Embryonic facial prominence (tissue), 1 donor: ENCODE results near the gene RREB1.

Experiments used
- DNase-seq: peaks from one replicate; pipeline ENCODE4 v3.0.0-alpha.2; 2016; ENCODE audit errors: extremely low spot score

Gene RREB1

DNA sequence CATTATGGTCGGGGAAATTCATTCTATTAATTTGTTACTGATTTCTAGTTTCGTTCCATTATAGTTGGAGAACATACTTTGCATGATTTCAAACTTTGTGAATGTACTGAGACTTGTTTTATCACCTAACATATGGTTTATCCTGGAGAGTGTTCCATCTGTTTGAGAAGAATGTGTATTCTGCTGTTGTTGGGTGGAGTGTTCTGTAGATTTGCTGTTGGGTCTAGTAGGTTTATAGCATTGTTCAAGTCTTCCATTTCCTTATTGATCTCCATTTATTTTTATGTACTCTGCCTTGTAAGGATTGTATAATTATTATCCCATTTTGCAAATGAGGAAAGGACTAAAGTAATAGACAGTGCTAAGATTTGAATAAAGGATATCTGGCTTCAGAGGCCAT, 85.4 kb downstream of the RREB1 start:
- DNase-seq, result no peak

- no peak for DNase-seq
Observed at GRCh38 chr6:7194657-7195056, 86.9 kb downstream of the RREB1 start.

DNA sequence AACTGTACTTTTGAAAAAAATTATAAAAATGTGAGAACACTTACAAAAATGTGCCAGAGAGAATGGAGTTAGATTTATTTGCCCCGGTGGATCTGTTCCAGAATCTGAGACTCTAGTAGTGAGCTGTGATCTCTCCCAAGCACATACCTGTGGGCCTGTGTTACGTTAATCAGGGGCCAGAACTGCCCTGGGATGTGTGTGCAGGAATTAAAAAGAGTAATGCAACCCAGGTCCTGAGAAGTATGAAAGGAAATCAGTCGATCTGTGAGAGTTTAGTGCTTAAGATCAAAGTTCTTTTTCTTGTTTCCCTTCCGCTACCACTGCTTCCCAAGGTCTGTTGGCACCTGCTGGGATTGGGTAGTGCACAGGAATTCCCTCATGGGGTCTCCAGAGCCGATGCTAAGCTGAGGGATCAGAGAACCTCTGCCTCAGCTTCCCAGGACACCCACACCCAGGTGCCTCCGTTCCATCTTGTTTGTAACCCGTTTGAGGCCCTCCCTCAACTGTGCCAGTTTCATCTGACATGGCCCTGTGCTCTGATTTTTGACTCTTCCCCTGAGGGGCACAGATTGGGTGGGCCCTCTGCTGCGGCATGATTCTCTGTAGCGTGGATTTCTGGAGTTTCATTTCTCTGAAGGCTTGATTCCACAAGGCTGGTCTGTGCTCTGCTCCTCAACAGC, 87.7 kb downstream of the RREB1 start:
- DNase-seq, result no peak

DNA sequence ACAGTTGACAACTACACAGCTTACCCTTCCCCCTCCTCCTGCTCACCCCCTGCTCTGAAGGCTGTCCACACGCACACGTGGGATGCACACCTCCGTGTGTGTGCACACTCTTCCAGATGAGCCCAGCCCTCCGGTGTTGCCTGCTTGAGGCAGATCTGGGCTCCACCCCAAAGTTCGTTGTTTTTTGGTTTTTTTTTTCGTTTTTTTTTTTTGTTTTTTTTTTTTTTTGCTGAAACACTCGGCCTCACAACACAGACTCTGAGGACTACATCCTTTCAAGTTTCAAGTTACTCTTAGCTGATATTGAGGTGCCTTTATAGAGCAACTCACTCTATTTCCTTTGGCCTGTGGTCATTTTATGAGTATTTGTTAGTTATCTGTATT, 88.2 kb downstream of the RREB1 start:
- DNase-seq, result no peak

- no peak for DNase-seq
Observed at GRCh38 chr6:7196685-7197283, 89.0 kb downstream of the RREB1 start.

DNA sequence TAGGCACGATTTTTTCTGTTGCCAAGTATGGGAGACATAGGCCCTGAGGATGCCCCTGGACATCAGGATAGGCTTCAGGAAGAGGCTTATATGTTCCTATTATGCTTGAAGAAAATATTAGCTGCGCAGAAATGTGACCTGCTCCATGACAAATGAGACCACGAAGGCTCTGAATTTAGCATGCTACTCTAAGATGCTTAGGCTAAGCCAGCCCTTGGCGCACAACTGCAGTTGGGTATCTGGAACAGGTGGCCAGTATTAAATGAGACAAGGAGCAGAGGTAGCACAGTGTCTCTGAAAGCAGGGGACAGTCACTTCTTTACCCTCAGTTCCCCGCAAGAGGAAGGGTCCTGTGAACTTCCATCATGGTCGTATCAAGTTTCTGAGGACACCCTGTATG, 90.0 kb downstream of the RREB1 start:
- DNase-seq, result no peak

- DNase-seq, result no peak
Observed at GRCh38 chr6:7198833-7199800, 91.4 kb downstream of the RREB1 start.

DNA sequence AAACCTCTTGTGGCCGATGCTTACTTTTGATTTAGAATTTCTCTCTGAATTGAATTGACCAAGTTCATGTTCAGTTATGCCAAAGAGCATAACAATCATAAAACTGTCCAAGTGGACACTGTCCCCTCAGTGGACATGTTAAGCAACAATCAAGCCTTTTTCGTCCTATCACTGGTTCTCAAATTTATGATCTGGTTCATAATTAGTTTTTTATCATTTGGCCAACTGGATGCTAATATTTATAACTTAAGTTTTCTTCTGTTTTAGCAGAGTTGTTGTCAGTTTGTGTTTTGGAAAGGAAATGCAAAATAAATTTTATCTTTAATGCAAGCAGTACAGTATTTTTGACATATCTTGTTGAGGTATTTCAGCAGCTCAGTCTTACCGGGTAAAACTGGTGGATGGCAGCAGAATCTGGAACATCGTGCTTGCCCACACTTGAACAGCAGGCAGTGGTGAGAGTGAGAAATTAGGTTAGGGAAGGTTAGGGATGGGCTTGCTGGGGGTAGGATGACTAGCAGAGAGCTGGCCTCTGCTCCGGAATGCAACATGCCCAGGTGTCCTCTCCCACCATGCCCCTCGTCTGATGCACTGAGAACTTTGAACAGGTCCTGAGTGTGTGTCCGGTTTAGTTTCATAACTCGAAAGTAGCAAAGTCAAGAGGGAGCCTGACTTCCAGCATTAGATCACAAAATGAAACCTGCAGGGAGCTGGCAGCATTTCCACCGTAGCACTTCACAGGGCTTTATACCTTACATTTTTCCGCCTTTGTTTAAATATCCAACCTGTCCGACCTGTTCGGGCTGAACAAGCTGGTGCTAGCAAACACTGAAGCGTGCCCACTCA, 93.1 kb downstream of the RREB1 start:
- DNase-seq, result peak; percentile 40

GRCh38 chr6:7201444-7201731, 93.6 kb downstream of the RREB1 start:
- DNase-seq, result no peak

- no peak for DNase-seq
Observed at GRCh38 chr6:7201732-7202541, 94.2 kb downstream of the RREB1 start.

GRCh38 chr6:7202950-7203349, 95.2 kb downstream of the RREB1 start:
- DNase-seq, result no peak

- no peak for DNase-seq
Observed at GRCh38 chr6:7203939-7204338, 96.2 kb downstream of the RREB1 start.

DNA sequence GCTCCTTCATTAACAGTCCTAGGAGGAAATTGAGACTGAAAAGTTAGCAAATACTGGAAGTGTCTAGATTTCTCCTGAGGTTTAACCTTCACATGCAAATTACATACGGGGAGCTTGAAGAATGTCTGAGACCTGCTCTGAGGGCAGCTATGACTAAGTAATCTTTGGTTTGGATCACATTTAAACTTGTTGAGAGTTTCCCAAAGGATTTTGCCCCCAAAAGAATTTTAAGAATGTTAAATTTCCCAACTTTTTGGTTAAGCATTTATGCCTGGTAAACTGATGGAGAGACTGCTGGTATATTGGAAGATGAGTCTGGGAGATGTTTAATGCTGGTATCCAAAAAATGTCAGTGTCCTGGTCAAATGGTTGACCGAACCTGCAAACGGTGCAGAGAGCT, 97.0 kb downstream of the RREB1 start:
- no peak for DNase-seq

GRCh38 chr6:7207720-7208119, 100.0 kb downstream of the RREB1 start:
- DNase-seq, result no peak

DNA sequence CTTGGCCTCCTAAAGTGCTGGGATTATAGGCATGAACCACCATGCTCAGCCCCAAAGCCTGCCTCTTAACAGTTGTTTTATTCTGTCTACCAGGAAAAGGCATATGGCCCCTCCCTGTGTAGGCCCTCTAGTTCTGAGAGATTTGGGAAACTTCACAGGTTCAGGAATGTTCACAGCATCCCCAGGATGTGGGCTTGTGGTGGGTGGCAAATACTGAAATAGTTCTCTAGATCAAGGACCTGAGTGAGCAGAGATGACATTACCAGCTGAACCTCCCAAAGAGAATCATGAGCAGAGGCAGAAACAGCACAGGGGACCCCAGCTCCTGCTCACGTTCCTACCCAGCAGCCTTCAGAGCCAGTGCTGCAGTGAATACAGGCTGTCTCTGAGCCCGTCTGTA, 105.7 kb downstream of the RREB1 start:
- no peak for DNase-seq

DNA sequence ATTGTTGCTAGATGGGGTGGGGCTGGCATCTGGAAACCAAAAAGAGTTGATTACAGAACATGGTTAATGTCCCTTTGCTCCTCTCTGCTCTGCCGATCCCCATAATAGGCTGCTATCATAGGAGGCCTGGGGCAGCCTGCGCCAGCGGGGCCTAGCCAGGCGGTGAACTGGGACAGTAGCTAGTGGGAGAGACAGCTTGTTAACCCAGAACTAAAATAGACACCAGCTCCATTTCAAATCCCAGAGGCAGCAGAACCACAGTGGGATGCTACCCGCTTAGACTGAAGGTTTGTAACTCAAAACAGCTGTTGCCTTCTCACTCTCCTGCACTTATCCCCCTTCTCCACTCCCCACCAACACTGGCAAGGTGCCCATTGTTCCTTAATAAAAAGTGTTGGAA, 106.7 kb downstream of the RREB1 start:
- DNase-seq, result peak; percentile 35

DNA sequence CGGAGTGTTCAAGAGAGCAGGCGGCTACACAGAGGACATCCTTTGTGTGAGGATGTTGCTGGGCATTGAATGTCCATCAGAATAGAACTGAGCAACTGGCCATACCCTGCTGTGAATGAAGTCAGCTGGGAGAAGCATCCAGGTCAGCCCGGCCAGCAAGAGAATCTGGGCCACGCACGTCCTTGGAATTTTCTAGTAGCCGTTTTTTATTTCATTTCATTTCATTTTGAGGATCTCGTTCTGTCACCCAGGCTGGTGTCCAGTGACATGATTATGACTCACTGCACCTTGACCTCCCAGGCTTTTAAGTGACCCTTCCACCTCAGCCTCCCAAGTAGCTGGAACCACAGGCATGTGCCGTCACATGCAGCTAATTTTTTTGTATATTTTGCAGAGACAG, 107.4 kb downstream of the RREB1 start:
- DNase-seq, result no peak

- DNase-seq, result no peak
Observed at GRCh38 chr6:7215798-7216231, 108.1 kb downstream of the RREB1 start.

DNA sequence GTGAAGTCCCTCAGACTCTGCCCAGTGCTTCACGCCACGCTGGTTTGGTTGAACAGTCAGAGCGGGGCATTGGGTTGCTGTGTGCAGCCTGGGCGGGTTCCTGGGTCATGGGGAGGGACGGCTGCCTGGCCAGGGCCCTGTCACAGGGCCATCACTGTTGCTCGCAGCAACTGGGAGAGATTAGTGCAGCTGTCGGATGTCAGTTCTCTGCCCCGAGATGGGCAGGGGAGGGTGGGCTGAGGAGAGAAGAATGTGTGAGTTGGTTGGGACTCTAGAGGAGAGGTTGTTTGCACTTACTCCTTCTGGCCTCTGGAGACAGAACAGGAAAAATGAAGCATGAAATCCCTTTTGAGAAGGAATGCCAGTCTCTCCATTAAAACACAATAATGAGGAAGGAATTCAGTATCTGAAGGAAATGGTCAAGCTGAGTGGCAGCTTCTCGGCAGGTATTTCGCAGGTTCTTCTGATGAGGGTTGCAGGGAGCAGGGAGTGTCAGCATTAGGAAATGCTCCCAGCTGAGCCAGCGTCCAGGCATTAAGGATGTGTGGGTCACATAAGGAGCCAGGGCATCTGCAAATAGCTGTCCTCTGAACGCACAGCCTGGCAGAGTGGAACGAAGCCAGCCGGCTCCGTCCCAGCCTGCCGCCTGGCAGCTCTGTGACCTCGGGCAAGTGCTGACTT, 109.3 kb downstream of the RREB1 start:
- DNase-seq, result no peak

GRCh38 chr6:7218406-7218988, 110.7 kb downstream of the RREB1 start:
- no peak for DNase-seq
